DOHH2 (cell line): ENCODE measurements around the gene UBE2Q1.

ENCODE experiments used
- H3F3A ChIP-seq: fragments of 200-600 bp; sonication (generic), shearing (Covaris generic); 2 replicates; pipeline ENCODE4 v1.6.0; 2016; ENCODE audit warnings: antibody characterized with exemption, mild to moderate bottlenecking; ENCODE audit not compliant: control insufficient read depth, insufficient read depth
- H3K27ac ChIP-seq: fragments of 200-600 bp; sonication (generic); 2 replicates; pipeline ENCODE4 v1.5.1; 2014; ENCODE audit warnings: low read depth, mild to moderate bottlenecking, low read length, moderate library complexity
- H3K27me3 ChIP-seq: fragments of 200-600 bp; sonication (generic); 2 replicates; pipeline ENCODE4 v1.6.1; 2014; ENCODE audit warnings: mild to moderate bottlenecking, low read length, mixed read lengths; ENCODE audit not compliant: control insufficient read depth
- H3K36me3 ChIP-seq: fragments of 200-600 bp; sonication (generic); 2 replicates; pipeline ENCODE4 v1.6.1; 2014; ENCODE audit warnings: mild to moderate bottlenecking, low read length, moderate library complexity, mixed read lengths; ENCODE audit not compliant: control insufficient read depth
- H3K4me1 ChIP-seq: fragments of 200-600 bp; sonication (generic); 2 replicates; pipeline ENCODE4 v1.6.1; 2014; ENCODE audit warnings: mild to moderate bottlenecking, low read length, mixed read lengths; ENCODE audit not compliant: control insufficient read depth
- H3K4me2 ChIP-seq: fragments of 200-600 bp; sonication (generic); 2 replicates; pipeline ENCODE4 v1.6.0; 2014; ENCODE audit warnings: mild to moderate bottlenecking, low read length, moderate library complexity
- H3K4me3 ChIP-seq: fragments of 200-600 bp; sonication (generic); 2 replicates; pipeline ENCODE4 v1.5.1; 2014; ENCODE audit warnings: mild to moderate bottlenecking, low read length, mixed read lengths
- H3K79me2 ChIP-seq: fragments of 200-600 bp; sonication (generic); 2 replicates; pipeline ENCODE4 v1.6.1; 2014; ENCODE audit warnings: mild to moderate bottlenecking, low read length, mixed read lengths; ENCODE audit not compliant: control insufficient read depth
- H3K9me2 ChIP-seq: fragments of 200-600 bp; sonication (generic); replicated peaks from 2 replicates; pipeline ENCODE4 v1.6.1; 2014; ENCODE audit warnings: mild to moderate bottlenecking, low read length, mixed read lengths; ENCODE audit not compliant: control insufficient read depth
- H3K9me3 ChIP-seq: fragments of 200-600 bp; sonication (generic); 2 replicates; pipeline ENCODE4 v1.6.1; 2014; ENCODE audit warnings: antibody characterized with exemption, low read length, mixed read lengths; ENCODE audit not compliant: control insufficient read depth, insufficient read depth
- H4K20me1 ChIP-seq: fragments of 200-600 bp; sonication (generic); 2 replicates; pipeline ENCODE4 v1.6.0; 2014; ENCODE audit warnings: low read depth, mild to moderate bottlenecking, antibody characterized with exemption, low read length, moderate library complexity; ENCODE audit not compliant: control insufficient read depth, insufficient read depth
- CTCF ChIP-seq: fragments of 200-600 bp; sonication (generic); IDR thresholded peaks from one replicate; pipeline ENCODE4 v1.5.1; 2014; ENCODE audit warnings: antibody characterized with exemption, mild to moderate bottlenecking, low read depth, low read length; ENCODE audit not compliant: poor library complexity, severe bottlenecking
- EZH2phosphoT487 ChIP-seq: fragments of 200-600 bp; sonication (generic); IDR thresholded peaks from 2 replicates; pipeline ENCODE4 v1.6.1; 2017; ENCODE audit warnings: borderline replicate concordance, mild to moderate bottlenecking, antibody characterized with exemption, low read length, moderate library complexity, mixed read lengths

The UBE2Q1 gene

GRCh38 chr1:154584267-154584994 is 26.0 kb upstream of the UBE2Q1 start:
- peaks cover 100% of the 10 kb centered on the region for H3K36me3 ChIP-seq
- H3K4me2 ChIP-seq = peak overlapping the region; percentile 45
- peaks cover 30% of the 10 kb centered on the region for H3K4me1 ChIP-seq
- H3K79me2 ChIP-seq = no peaks in the 10 kb centered on the region
- 0 out of 2 replicates have a peak, but pooled peaks cover 5% of the 10 kb centered on the region for H3F3A ChIP-seq
- H3K27ac ChIP-seq = peak overlapping the region; percentile 54
- no peaks in the 10 kb centered on the region for H3K9me3 ChIP-seq
- TF ChIP-seq EZH2phosphoT487 (no peak), CTCF (peak; percentile 50)
- 0 out of 2 replicates have a peak, but pooled peaks cover 3% of the 10 kb centered on the region for H4K20me1 ChIP-seq
- H3K27me3 ChIP-seq = no peaks in the 10 kb centered on the region
- H3K9me2 ChIP-seq = no peaks in the 10 kb centered on the region
- no peak overlapping the region for H3K4me3 ChIP-seq

- TF ChIP-seq CTCF (no peak), EZH2phosphoT487 (no peak)
- Histone ChIP-seq H3K4me2 (no peak overlapping the region), H3F3A (0 out of 2 replicates have a peak, but pooled peaks cover 5% of the 10 kb centered on the region), H3K4me3 (no peak overlapping the region), H3K9me3 (no peaks in the 10 kb centered on the region), H4K20me1 (0 out of 2 replicates have a peak, but pooled peaks cover 3% of the 10 kb centered on the region), H3K27me3 (no peaks in the 10 kb centered on the region), H3K4me1 (peaks cover 36% of the 10 kb centered on the region), H3K79me2 (no peaks in the 10 kb centered on the region), H3K27ac (peak overlapping the region; percentile 54), H3K36me3 (peaks cover 100% of the 10 kb centered on the region), H3K9me2 (no peaks in the 10 kb centered on the region)
Observed at GRCh38 chr1:154583773-154584172, 25.3 kb upstream of the UBE2Q1 start.

- Histone ChIP-seq H3K9me3 (no peaks in the 10 kb centered on the region), H3K4me1 (peaks cover 45% of the 10 kb centered on the region), H3K27ac (no peak overlapping the region), H3K27me3 (no peaks in the 10 kb centered on the region), H3K4me3 (no peak overlapping the region), H3K4me2 (no peak overlapping the region), H3K79me2 (no peaks in the 10 kb centered on the region), H3K9me2 (no peaks in the 10 kb centered on the region), H3K36me3 (peaks cover 100% of the 10 kb centered on the region), H4K20me1 (0 out of 2 replicates have a peak, but pooled peaks cover 3% of the 10 kb centered on the region), H3F3A (0 out of 2 replicates have a peak, but pooled peaks cover 5% of the 10 kb centered on the region)
- TF ChIP-seq EZH2phosphoT487 (no peak), CTCF (no peak)
Observed at GRCh38 chr1:154582885-154583284, 24.4 kb upstream of the UBE2Q1 start.
